ENCODE results near the gene C11orf24. TPM values are rescaled to one million over a fixed set of nuclear protein-coding genes. Genes with fewer than 3 reads are reported as not detected.
"Not testable (repeated sequence)": the region's sequence is repeated elsewhere in the genome, so short reads cannot be mapped to it uniquely, and the experiment has no call there.

Gene C11orf24
- total RNA-seq, 2 experiments from 2014 or later = 29.2 to 30.0 TPM

- POLR2A ChIA-PET = interaction anchor here (0.8 to 1.4 kb wide), 2 partner anchors 12 to 38 kb away, joined by 3 read pairs; no protein-coding TSS in a partner anchor
- no peaks in the 10 kb centered on the region for H3K9me3 Mint-ChIP-seq (ENCODE audit: insufficient read depth)
- no peak overlapping the region for H3K4me3 Mint-ChIP-seq
- H3K36me3 Mint-ChIP-seq (ENCODE audit: low read depth) = no peaks in the 10 kb centered on the region
- CTCF ChIA-PET = interaction anchor here (0.9 to 6.8 kb wide), 21 partner anchors 9 to 149 kb away, joined by 3 to 170 read pairs (median 4); partner anchors contain the start of gene C11orf24
- DNase-seq (peak; percentile 79), ATAC-seq (peak; percentile 99)
- no peak overlapping the region for H3K27ac Mint-ChIP-seq
- peaks cover 11% of the 10 kb centered on the region for H3K4me1 Mint-ChIP-seq (ENCODE audit: low read depth)
- peaks cover 7% of the 10 kb centered on the region for H3K27me3 Mint-ChIP-seq (ENCODE audit: low read depth)
These were observed 26.3 kb upstream of the C11orf24 start for GRCh38 chr11:68297812-68298658.

- Mint-ChIP-seq H3K27ac (no peak overlapping the region), H3K4me3 (no peak overlapping the region), H3K36me3 (ENCODE audit: low read depth) (no peaks in the 10 kb centered on the region), H3K9me3 (ENCODE audit: insufficient read depth) (no peaks in the 10 kb centered on the region), H3K27me3 (ENCODE audit: low read depth) (peaks cover 8% of the 10 kb centered on the region), H3K4me1 (ENCODE audit: low read depth) (peaks cover 11% of the 10 kb centered on the region)
- ChIA-PET CTCF (interaction anchor here (0.8 to 6.8 kb wide), 17 partner anchors 10 to 149 kb away, joined by 3 to 170 read pairs (median 7); partner anchors contain the start of gene C11orf24), POLR2A (interaction anchor here (1.4 kb wide), 1 partner anchor 37 kb away, joined by 3 read pairs; no protein-coding TSS in a partner anchor)
- DNase-seq (no peak), ATAC-seq (no peak)
These were observed 25.7 kb upstream of the C11orf24 start for GRCh38 chr11:68297494-68297811.

- Mint-ChIP-seq H3K9me3 (ENCODE audit: insufficient read depth) (no peaks in the 10 kb centered on the region), H3K36me3 (ENCODE audit: low read depth) (no peaks in the 10 kb centered on the region), H3K27me3 (ENCODE audit: low read depth) (peaks cover 8% of the 10 kb centered on the region), H3K27ac (no peak overlapping the region), H3K4me3 (no peak overlapping the region), H3K4me1 (ENCODE audit: low read depth) (peaks cover 11% of the 10 kb centered on the region)
- POLR2A ChIA-PET = interaction anchor here (1.4 to 2.3 kb wide), 3 partner anchors 24 to 40 kb away, joined by 3 to 8 read pairs (median 4); partner anchors contain the start of gene C11orf24
- ATAC-seq (no peak), DNase-seq (no peak)
- CTCF ChIA-PET = interaction anchor here (0.8 to 6.8 kb wide), 15 partner anchors 10 to 150 kb away, joined by 3 to 170 read pairs (median 6); partner anchors contain the start of gene C11orf24
These were observed 25.2 kb upstream of the C11orf24 start for GRCh38 chr11:68297052-68297378.

GRCh38 chr11:68296344-68297051, 24.7 kb upstream of the C11orf24 start:
- H3K4me1 Mint-ChIP-seq (ENCODE audit: low read depth) = peaks cover 11% of the 10 kb centered on the region
- CTCF ChIA-PET = interaction anchor here (0.8 to 6.8 kb wide), 15 partner anchors 9 to 150 kb away, joined by 3 to 170 read pairs (median 6); partner anchors contain the start of gene C11orf24
- no peak overlapping the region for H3K27ac Mint-ChIP-seq
- no peaks in the 10 kb centered on the region for H3K36me3 Mint-ChIP-seq (ENCODE audit: low read depth)
- peaks cover 8% of the 10 kb centered on the region for H3K27me3 Mint-ChIP-seq (ENCODE audit: low read depth)
- H3K4me3 Mint-ChIP-seq = no peak overlapping the region
- H3K9me3 Mint-ChIP-seq (ENCODE audit: insufficient read depth) = no peaks in the 10 kb centered on the region
- DNase-seq (no peak), ATAC-seq (no peak)
- POLR2A ChIA-PET = interaction anchor here (1.4 to 2.3 kb wide), 3 partner anchors 24 to 39 kb away, joined by 3 to 8 read pairs (median 4); partner anchors contain the start of gene C11orf24

GRCh38 chr11:68295940-68296339, 24.2 kb upstream of the C11orf24 start:
- POLR2A ChIA-PET = interaction anchor here (1.7 to 2.3 kb wide), 2 partner anchors 23 to 38 kb away, joined by 4 to 8 read pairs; partner anchors contain the start of gene C11orf24
- peaks cover 11% of the 10 kb centered on the region for H3K4me1 Mint-ChIP-seq (ENCODE audit: low read depth)
- DNase-seq = no peak
- peaks cover 8% of the 10 kb centered on the region for H3K27me3 Mint-ChIP-seq (ENCODE audit: low read depth)
- H3K36me3 Mint-ChIP-seq (ENCODE audit: low read depth) = no peaks in the 10 kb centered on the region
- no peak overlapping the region for H3K4me3 Mint-ChIP-seq
- H3K9me3 Mint-ChIP-seq (ENCODE audit: insufficient read depth) = no peaks in the 10 kb centered on the region
- ATAC-seq = no peak
- CTCF ChIA-PET = interaction anchor here (1.2 to 6.8 kb wide), 9 partner anchors 13 to 87 kb away, joined by 3 to 170 read pairs (median 7); partner anchors contain the start of gene C11orf24
- no peak overlapping the region for H3K27ac Mint-ChIP-seq

GRCh38 chr11:68295271-68295670, 23.5 kb upstream of the C11orf24 start:
- POLR2A ChIA-PET = interaction anchor here (2.3 kb wide), 1 partner anchor 23 kb away, joined by 8 read pairs; the partner anchor contains the start of gene C11orf24
- no peak overlapping the region for H3K27ac Mint-ChIP-seq
- H3K4me3 Mint-ChIP-seq = no peak overlapping the region
- H3K27me3 Mint-ChIP-seq (ENCODE audit: low read depth) = peaks cover 11% of the 10 kb centered on the region
- no peaks in the 10 kb centered on the region for H3K9me3 Mint-ChIP-seq (ENCODE audit: insufficient read depth)
- H3K4me1 Mint-ChIP-seq (ENCODE audit: low read depth) = peaks cover 11% of the 10 kb centered on the region
- peaks cover 2% of the 10 kb centered on the region for H3K36me3 Mint-ChIP-seq (ENCODE audit: low read depth)
- DNase-seq (no peak), ATAC-seq (no peak)
- CTCF ChIA-PET = interaction anchor here (1.2 to 6.8 kb wide), 5 partner anchors 13 to 85 kb away, joined by 3 to 170 read pairs (median 10); partner anchors contain the start of gene C11orf24

- POLR2A ChIA-PET = no interaction called here
- CTCF ChIA-PET = interaction anchor here (0.7 to 2.0 kb wide), 2 partner anchors 23 to 111 kb away, joined by 3 to 6 read pairs; no protein-coding TSS in a partner anchor
- no peak overlapping the region for H3K27ac Mint-ChIP-seq
These were observed 21.9 kb upstream of the C11orf24 start for GRCh38 chr11:68293708-68294107.

GRCh38 chr11:68289456-68289855, 17.7 kb upstream of the C11orf24 start:
- peaks cover 13% of the 10 kb centered on the region for H3K27me3 Mint-ChIP-seq (ENCODE audit: low read depth)
- H3K4me1 Mint-ChIP-seq (ENCODE audit: low read depth) = peaks cover 7% of the 10 kb centered on the region
- H3K4me3 Mint-ChIP-seq = no peak overlapping the region
- ATAC-seq = no peak
- POLR2A ChIA-PET = interaction anchor here (0.6 kb wide), 1 partner anchor 27 kb away, joined by 3 read pairs; no protein-coding TSS in a partner anchor
- no peak overlapping the region for H3K27ac Mint-ChIP-seq
- H3K36me3 Mint-ChIP-seq (ENCODE audit: low read depth) = peaks cover 8% of the 10 kb centered on the region
- no peak for DNase-seq
- CTCF ChIA-PET = interaction anchor here (1.0 kb wide), 1 partner anchor 32 kb away, joined by 4 read pairs; no protein-coding TSS in a partner anchor
- H3K9me3 Mint-ChIP-seq (ENCODE audit: insufficient read depth) = peaks cover 12% of the 10 kb centered on the region

More at GRCh38 chr11:68293708-68294107, 21.9 kb upstream of the C11orf24 start:
- Mint-ChIP-seq H3K27me3 (ENCODE audit: low read depth) (peaks cover 9% of the 10 kb centered on the region), H3K4me1 (ENCODE audit: low read depth) (peaks cover 10% of the 10 kb centered on the region), H3K4me3 (no peak overlapping the region), H3K36me3 (ENCODE audit: low read depth) (peaks cover 5% of the 10 kb centered on the region), H3K9me3 (ENCODE audit: insufficient read depth) (peaks cover 11% of the 10 kb centered on the region)
- no peak for DNase-seq
- no peak for ATAC-seq

- Mint-ChIP-seq H3K27me3 (ENCODE audit: low read depth) (peaks cover 7% of the 10 kb centered on the region), H3K4me3 (no peak overlapping the region), H3K27ac (no peak overlapping the region), H3K4me1 (ENCODE audit: low read depth) (peaks cover 19% of the 10 kb centered on the region), H3K36me3 (ENCODE audit: low read depth) (peaks cover 12% of the 10 kb centered on the region), H3K9me3 (ENCODE audit: insufficient read depth) (peaks cover 12% of the 10 kb centered on the region)
- ChIA-PET POLR2A (interaction anchor here (1.8 kb wide), 1 partner anchor 16 kb away, joined by 9 read pairs; the partner anchor contains the start of gene C11orf24), CTCF (interaction anchor here (1.6 to 3.9 kb wide), 2 partner anchors 10 to 30 kb away, joined by 4 to 14 read pairs; no protein-coding TSS in a partner anchor)
- no peak for ATAC-seq
- no peak for DNase-seq
These were observed 15.6 kb upstream of the C11orf24 start for GRCh38 chr11:68287419-68287818.

GRCh38 chr11:68284588-68284987, 12.8 kb upstream of the C11orf24 start:
- POLR2A ChIA-PET, ATAC-seq: not testable (repeated sequence)

GRCh38 chr11:68282861-68283230, 11.1 kb upstream of the C11orf24 start:
- Mint-ChIP-seq H3K27me3 (ENCODE audit: low read depth) (peaks cover 3% of the 10 kb centered on the region), H3K36me3 (ENCODE audit: low read depth) (peaks cover 7% of the 10 kb centered on the region), H3K27ac (peak overlapping the region; percentile 93), H3K4me3 (peak overlapping the region; percentile 70), H3K9me3 (ENCODE audit: insufficient read depth) (no peaks in the 10 kb centered on the region), H3K4me1 (ENCODE audit: low read depth) (peaks cover 34% of the 10 kb centered on the region)
- ATAC-seq = no peak
- ChIA-PET POLR2A (interaction anchor here (1.0 kb wide), 1 partner anchor 11 kb away, joined by 3 read pairs; the partner anchor contains the start of gene C11orf24), CTCF (interaction anchor here (0.8 to 1.1 kb wide), 5 partner anchors 11 to 25 kb away, joined by 3 to 6 read pairs (median 4); partner anchors contain the start of gene C11orf24)
- DNase-seq = no peak

More at GRCh38 chr11:68284588-68284987, 12.8 kb upstream of the C11orf24 start:
- H3K27ac Mint-ChIP-seq; H3K36me3 Mint-ChIP-seq (ENCODE audit: low read depth); DNase-seq; H3K9me3 Mint-ChIP-seq (ENCODE audit: insufficient read depth); H3K27me3 Mint-ChIP-seq (ENCODE audit: low read depth); H3K4me3 Mint-ChIP-seq: not testable (repeated sequence)
- CTCF ChIA-PET = interaction anchor here (1.1 to 1.2 kb wide), 2 partner anchors 14 to 27 kb away, joined by 4 to 5 read pairs; no protein-coding TSS in a partner anchor
- H3K4me1 Mint-ChIP-seq (ENCODE audit: low read depth) = peaks cover 37% of the 10 kb centered on the region

Data from activated CD8-positive, alpha-beta T cell treated with anti-CD3 and anti-CD28 coated beads, Interleukin-2, amount 10 ng/mL, durations not matched to agents 7 days and 5 days (primary cell).